ENCODE results near the gene WNT9A.

DNA sequence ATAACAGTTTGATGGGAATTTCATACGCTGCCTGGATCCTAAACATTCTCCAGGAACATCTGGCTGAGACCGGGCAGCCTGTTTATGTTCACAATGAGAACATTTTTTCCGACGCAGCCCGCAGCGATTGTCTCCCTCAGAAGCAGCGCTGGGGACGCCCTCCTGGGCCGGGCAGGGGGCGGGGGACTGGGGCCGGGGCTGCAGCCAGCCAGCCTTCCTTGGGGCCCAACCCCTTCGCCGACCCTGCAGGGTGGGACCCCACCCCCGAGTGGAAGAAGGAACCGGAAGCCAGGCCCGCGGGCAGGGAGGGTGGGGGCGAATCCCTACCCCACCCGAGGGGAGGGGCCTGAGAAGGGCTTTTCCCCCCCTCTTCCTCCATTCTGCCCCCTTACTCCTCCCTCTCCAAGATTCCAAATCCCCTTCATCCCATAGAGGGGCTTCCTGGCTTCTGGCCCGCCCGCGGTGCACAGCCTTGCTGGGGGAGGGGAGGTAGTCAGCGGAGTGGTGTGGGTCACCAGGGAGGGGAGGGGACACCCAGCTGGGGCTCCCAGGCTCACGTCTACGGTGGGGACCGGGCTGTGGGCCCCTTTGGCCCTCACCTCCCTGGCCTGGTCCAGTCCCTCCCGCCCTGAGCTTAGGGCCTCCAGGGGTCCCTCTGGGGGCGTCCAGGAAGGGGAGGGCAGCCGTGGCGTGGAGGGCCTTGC, 60.6 kb downstream of the WNT9A start:
- TF ChIP-seq, protein P1, sequence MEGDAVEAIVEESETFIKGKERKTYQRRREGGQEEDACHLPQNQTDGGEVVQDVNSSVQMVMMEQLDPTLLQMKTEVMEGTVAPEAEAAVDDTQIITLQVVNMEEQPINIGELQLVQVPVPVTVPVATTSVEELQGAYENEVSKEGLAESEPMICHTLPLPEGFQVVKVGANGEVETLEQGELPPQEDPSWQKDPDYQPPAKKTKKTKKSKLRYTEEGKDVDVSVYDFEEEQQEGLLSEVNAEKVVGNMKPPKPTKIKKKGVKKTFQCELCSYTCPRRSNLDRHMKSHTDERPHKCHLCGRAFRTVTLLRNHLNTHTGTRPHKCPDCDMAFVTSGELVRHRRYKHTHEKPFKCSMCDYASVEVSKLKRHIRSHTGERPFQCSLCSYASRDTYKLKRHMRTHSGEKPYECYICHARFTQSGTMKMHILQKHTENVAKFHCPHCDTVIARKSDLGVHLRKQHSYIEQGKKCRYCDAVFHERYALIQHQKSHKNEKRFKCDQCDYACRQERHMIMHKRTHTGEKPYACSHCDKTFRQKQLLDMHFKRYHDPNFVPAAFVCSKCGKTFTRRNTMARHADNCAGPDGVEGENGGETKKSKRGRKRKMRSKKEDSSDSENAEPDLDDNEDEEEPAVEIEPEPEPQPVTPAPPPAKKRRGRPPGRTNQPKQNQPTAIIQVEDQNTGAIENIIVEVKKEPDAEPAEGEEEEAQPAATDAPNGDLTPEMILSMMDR (IDR thresholded peaks at IDR 0.05; ENCODE audit: insufficient read depth, low read length) = no peak
- no peak for TF ChIP-seq POLR2AphosphoS5 (IDR thresholded peaks at IDR 0.05; ENCODE audit: low read depth)
